ENCODE results near the gene IPO5. TPM values are rescaled to one million over a fixed set of nuclear protein-coding genes. Genes with fewer than 3 reads are reported as not detected.

The IPO5 gene
- 223 and 392 TPM in 2 replicates for total RNA-seq

GRCh38 chr13:97953376-97953970, at the start of gene IPO5:
Gene IPO5, plus strand, starts transcription at chr13:97953675. Its CDS starts 23,022 bp downstream, at chr13:97976697.

Other genes starting within 250 kb of the IPO5 start
- 21.5 and 42.6 TPM in 2 replicates for gene FARP1, start 189.4 kb downstream of the IPO5 start, total RNA-seq
- not detected in 2 replicates for gene RNF113B, start 223.6 kb downstream of the IPO5 start, total RNA-seq